Measurements from ENCODE around the gene EIF4ENIF1.

DNA sequence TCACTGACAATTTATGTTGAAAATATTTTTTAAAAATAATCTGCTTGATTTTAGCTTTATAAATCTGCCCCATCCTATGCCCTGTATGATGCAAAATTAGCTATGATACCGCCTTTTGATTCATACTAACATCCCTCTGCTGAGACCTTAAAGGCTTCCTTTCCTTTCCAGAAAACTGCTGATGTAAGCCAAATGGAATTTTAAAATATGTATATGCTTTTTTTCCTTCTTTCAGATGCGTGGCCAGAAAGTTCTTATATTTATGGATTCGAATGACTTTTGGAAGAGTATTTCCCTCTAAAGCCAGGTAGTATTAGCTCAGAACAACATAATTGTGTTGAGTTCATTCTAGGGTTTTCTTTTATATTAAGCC lies 41.2 kb upstream of the EIF4ENIF1 start:
- TF ChIP-seq, protein P1, sequence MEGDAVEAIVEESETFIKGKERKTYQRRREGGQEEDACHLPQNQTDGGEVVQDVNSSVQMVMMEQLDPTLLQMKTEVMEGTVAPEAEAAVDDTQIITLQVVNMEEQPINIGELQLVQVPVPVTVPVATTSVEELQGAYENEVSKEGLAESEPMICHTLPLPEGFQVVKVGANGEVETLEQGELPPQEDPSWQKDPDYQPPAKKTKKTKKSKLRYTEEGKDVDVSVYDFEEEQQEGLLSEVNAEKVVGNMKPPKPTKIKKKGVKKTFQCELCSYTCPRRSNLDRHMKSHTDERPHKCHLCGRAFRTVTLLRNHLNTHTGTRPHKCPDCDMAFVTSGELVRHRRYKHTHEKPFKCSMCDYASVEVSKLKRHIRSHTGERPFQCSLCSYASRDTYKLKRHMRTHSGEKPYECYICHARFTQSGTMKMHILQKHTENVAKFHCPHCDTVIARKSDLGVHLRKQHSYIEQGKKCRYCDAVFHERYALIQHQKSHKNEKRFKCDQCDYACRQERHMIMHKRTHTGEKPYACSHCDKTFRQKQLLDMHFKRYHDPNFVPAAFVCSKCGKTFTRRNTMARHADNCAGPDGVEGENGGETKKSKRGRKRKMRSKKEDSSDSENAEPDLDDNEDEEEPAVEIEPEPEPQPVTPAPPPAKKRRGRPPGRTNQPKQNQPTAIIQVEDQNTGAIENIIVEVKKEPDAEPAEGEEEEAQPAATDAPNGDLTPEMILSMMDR (IDR thresholded peaks at IDR 0.05) = no peak
- no peak for TF ChIP-seq POLR2A (IDR thresholded peaks at IDR 0.05)

All from right lobe of liver (tissue), 4 donors.